GM12891 (cell line): Measurements from ENCODE around the gene LITAFD.

ENCODE experiments used
- POLR2A ChIP-seq: IDR thresholded peaks from 2 replicates; pipeline ENCODE4 v1.6.1; 2011; ENCODE audit warnings: low read depth, low read length, control low read depth
- POLR2AphosphoS5 ChIP-seq: IDR thresholded peaks from 2 replicates; pipeline ENCODE4 v1.6.1; 2011; ENCODE audit warnings: low read depth, low read length, control low read depth

GRCh38 chr16:8907096-8907495 is 24.9 kb downstream of the LITAFD start:
- TF ChIP-seq POLR2AphosphoS5: no peak
- no peak for TF ChIP-seq POLR2A
